Lower leg skin (tissue), 3 donors: ENCODE data around the gene SLC35G6.

ENCODE experiments used
- CTCF ChIP-seq, 3 donors: fragments of 450-650 bp; IDR thresholded peaks; one replicate each; pipeline ENCODE4 v1.5.1; 2016; ENCODE audit warnings: antibody characterized with exemption in 3 of 3, mild to moderate bottlenecking in 3 of 3, moderate library complexity in 2 of 3
- POLR2A ChIP-seq, 2 donors: fragments of 450-650 bp; IDR thresholded peaks; one replicate each; pipeline ENCODE4 v1.6.1; 2016 to 2017; ENCODE audit warnings: antibody characterized with exemption in 2 of 2, mild to moderate bottlenecking in 1 of 2, moderate library complexity in 1 of 2

GRCh38 chr17:7445619-7445968 lies 35.7 kb upstream of the SLC35G6 start:
- TF ChIP-seq CTCF (IDR thresholded peaks at IDR 0.05) (no peak), POLR2A (IDR thresholded peaks at IDR 0.05) (no peak)
